H9 (cell line): Measurements from ENCODE around the gene KAZN. TPM values are rescaled to one million over a fixed set of nuclear protein-coding genes. Genes with fewer than 3 reads are reported as not detected.

Experiments used
- DNase-seq: peaks from one replicate; pipeline ENCODE4 v3.0.0-alpha.2; 2017
- H2AFZ ChIP-seq: one replicate; pipeline ENCODE4 v1.6.1; 2013; ENCODE audit warnings: mild to moderate bottlenecking, low read length, control low read depth, moderate library complexity
- H2AK5ac ChIP-seq: 2 replicates; pipeline ENCODE4 v1.6.1; 2013; ENCODE audit warnings: low read length, control low read depth, mixed read lengths; ENCODE audit not compliant: insufficient read length
- H2BK120ac ChIP-seq: one replicate; pipeline ENCODE4 v1.6.1; 2013; ENCODE audit warnings: low read depth, mild to moderate bottlenecking, low read length, control low read depth, inconsistent platforms; ENCODE audit not compliant: poor library complexity, severe bottlenecking
- H2BK12ac ChIP-seq: 2 replicates; pipeline ENCODE4 v1.6.1; 2013; ENCODE audit warnings: low read length, control low read depth, mixed read lengths, low read depth; ENCODE audit not compliant: insufficient read length
- H2BK15ac ChIP-seq: 2 replicates; pipeline ENCODE4 v1.6.1; 2013; ENCODE audit warnings: low read depth, low read length, control low read depth
- H2BK20ac ChIP-seq: one replicate; pipeline ENCODE4 v1.6.1; 2013; ENCODE audit warnings: low read depth, mild to moderate bottlenecking, low read length, control low read depth, inconsistent platforms; ENCODE audit not compliant: poor library complexity, severe bottlenecking
- H2BK5ac ChIP-seq: 2 replicates; pipeline ENCODE4 v1.6.1; 2013; ENCODE audit warnings: low read length, control low read depth, mixed read lengths; ENCODE audit not compliant: insufficient read length
- H3K14ac ChIP-seq: 2 replicates; pipeline ENCODE4 v1.6.1; 2013; ENCODE audit warnings: low read length, control low read depth; ENCODE audit not compliant: insufficient read depth
- H3K18ac ChIP-seq: 2 replicates; pipeline ENCODE4 v1.6.1; 2013; ENCODE audit warnings: low read depth, mild to moderate bottlenecking, mixed read lengths, low read length, control low read depth; ENCODE audit not compliant: insufficient read length
- H3K23ac ChIP-seq: 2 replicates; pipeline ENCODE4 v1.6.1; 2013; ENCODE audit warnings: low read length, control low read depth, mixed read lengths, low read depth; ENCODE audit not compliant: insufficient read length
- H3K23me2 ChIP-seq: 2 replicates; pipeline ENCODE4 v1.6.1; 2013; ENCODE audit warnings: low read depth, mild to moderate bottlenecking, mixed read lengths, low read length, control low read depth; ENCODE audit not compliant: insufficient read length, poor library complexity, severe bottlenecking
- H3K27ac ChIP-seq: 2 replicates; pipeline ENCODE4 v1.5.1; 2013; ENCODE audit warnings: low read length, control low read depth, mixed read lengths, low read depth; ENCODE audit not compliant: insufficient read length
- H3K27me3 ChIP-seq: 2 replicates; pipeline ENCODE4 v1.6.1; 2013; ENCODE audit warnings: low read length, control low read depth, inconsistent platforms; ENCODE audit not compliant: insufficient read depth
- H3K4ac ChIP-seq: 2 replicates; pipeline ENCODE4 v1.6.1; 2013; ENCODE audit warnings: low read depth, mild to moderate bottlenecking, control low read depth, inconsistent platforms, low read length, moderate library complexity
- H3K4me1 ChIP-seq: 2 replicates; pipeline ENCODE4 v1.6.1; 2013; ENCODE audit warnings: low read length, control low read depth, inconsistent platforms; ENCODE audit not compliant: insufficient read depth
- H3K4me2 ChIP-seq: 2 replicates; pipeline ENCODE4 v1.6.1; 2013; ENCODE audit warnings: low read length, control low read depth, mixed read lengths; ENCODE audit not compliant: insufficient read length, insufficient read depth
- H3K56ac ChIP-seq: 2 replicates; pipeline ENCODE4 v1.6.1; 2013; ENCODE audit warnings: low read depth, mild to moderate bottlenecking, mixed read lengths, low read length, control low read depth; ENCODE audit not compliant: insufficient read length
- H3K79me1 ChIP-seq: 2 replicates; pipeline ENCODE4 v1.6.1; 2013; ENCODE audit warnings: low read depth, mild to moderate bottlenecking, moderate library complexity, low read length, control low read depth, inconsistent platforms; ENCODE audit not compliant: insufficient read depth, poor library complexity, severe bottlenecking
- H3K79me2 ChIP-seq: 2 replicates; pipeline ENCODE4 v1.6.1; 2013; ENCODE audit warnings: low read length, control low read depth, inconsistent platforms; ENCODE audit not compliant: insufficient read depth
- H3K9ac ChIP-seq: 2 replicates; pipeline ENCODE4 v1.6.1; 2013; ENCODE audit warnings: low read length, control low read depth, mixed read lengths; ENCODE audit not compliant: insufficient read length; ENCODE audit errors: extremely low read depth
- H3K9me3 ChIP-seq: one replicate; pipeline ENCODE4 v1.6.1; 2013; ENCODE audit warnings: low read depth, low read length, inconsistent platforms; ENCODE audit not compliant: control insufficient read depth
- H3T11ph ChIP-seq: one replicate; pipeline ENCODE4 v1.6.1; 2013; ENCODE audit warnings: mild to moderate bottlenecking, low read length, control low read depth, inconsistent platforms
- H4K20me1 ChIP-seq: one replicate; pipeline ENCODE4 v1.6.1; 2013; ENCODE audit not compliant: control insufficient read depth, insufficient read length, insufficient read depth
- H4K5ac ChIP-seq: 2 replicates; pipeline ENCODE4 v1.6.1; 2013; ENCODE audit warnings: low read depth, mild to moderate bottlenecking, mixed read lengths, low read length, control low read depth; ENCODE audit not compliant: insufficient read length
- H4K8ac ChIP-seq: replicated peaks from 2 replicates; pipeline ENCODE4 v1.6.1; 2013; ENCODE audit warnings: low read length, control low read depth, mixed read lengths, low read depth; ENCODE audit not compliant: insufficient read length
- H4K91ac ChIP-seq: 2 replicates; pipeline ENCODE4 v1.6.1; 2013; ENCODE audit warnings: low read depth, mild to moderate bottlenecking, moderate library complexity, mixed read lengths, low read length, control low read depth; ENCODE audit not compliant: insufficient read length
- H3K27ac Mint-ChIP-seq, 3 experiments: 2 replicates in 2 of 3; 3 replicates in 1 of 3; pipeline ENCODE4 v1.8.0; 2020 to 2021; ENCODE audit warnings: mixed read lengths in 3 of 3, mild to moderate bottlenecking in 1 of 3, moderate library complexity in 1 of 3
- H3K27me3 Mint-ChIP-seq: 2 replicates; pipeline ENCODE4 v1.8.0; 2021; ENCODE audit warnings: low read depth, mild to moderate bottlenecking, moderate library complexity, mixed read lengths
- H3K36me3 Mint-ChIP-seq, 3 experiments: 2 replicates in 2 of 3; 3 replicates in 1 of 3; pipeline ENCODE4 v1.8.0; 2020 to 2021; ENCODE audit warnings: low read depth in 3 of 3, mixed read lengths in 3 of 3; ENCODE audit not compliant: insufficient read depth in 1 of 3
- H3K4me1 Mint-ChIP-seq, 2 experiments: 2 replicates each; pipeline ENCODE4 v1.8.0; 2020; ENCODE audit warnings: mixed read lengths in 2 of 2
- H3K4me3 Mint-ChIP-seq, 2 experiments: 2 replicates in 1 of 2; 3 replicates in 1 of 2; pipeline ENCODE4 v1.8.0; 2020 to 2021; ENCODE audit warnings: mild to moderate bottlenecking in 2 of 2, mixed read lengths in 2 of 2, moderate library complexity in 1 of 2
- H3K9me3 Mint-ChIP-seq, 2 experiments: 2 replicates in 1 of 2; 3 replicates in 1 of 2; pipeline ENCODE4 v1.8.0; 2020; ENCODE audit warnings: mild to moderate bottlenecking in 2 of 2, mixed read lengths in 2 of 2, moderate library complexity in 1 of 2
- CTCF ChIP-seq: fragments of 200-600 bp; sonication (generic); conservative IDR thresholded peaks from 3 replicates; pipeline ENCODE4 v1.8.0; 2021; ENCODE audit warnings: antibody characterized with exemption, mild to moderate bottlenecking
- WGBS: extraction: QIAGEN DNeasy Blood & Tissue Kit; methylation state at CpG from one replicate; pipeline ENCODE4 v1.1.7; 2013; ENCODE audit warnings: missing lambda C conversion rate, low lambda C conversion rate, mixed read lengths; ENCODE audit not compliant: insufficient read length; ENCODE audit errors: extremely low coverage; 5-methylcytosine and 5-hydroxymethylcytosine counted together
- total RNA-seq: library from RNA; stranded (reverse); gene quantifications from 2 replicates; pipeline ENCODE4 v1.2.1, GENCODE V29; 2021

The KAZN gene
- total RNA-seq, 1 experiment from 2014 or later, result 7.6 TPM

- Histone ChIP-seq H2BK20ac (no peak overlapping the region), H2BK120ac (no peak overlapping the region), H3K79me1 (no peaks in the 10 kb centered on the region), H4K5ac (no peak overlapping the region), H3K4ac (no peak overlapping the region), H4K8ac (no peak overlapping the region), H3K4me1 (peaks cover 4% of the 10 kb centered on the region; the same call in 1 of the 2 replicates), H2BK15ac (no peak overlapping the region), H2BK12ac (no peak overlapping the region), H4K20me1 (no peaks in the 10 kb centered on the region), H3K18ac (no peak overlapping the region), H3K9ac (no peak overlapping the region), H3K23ac (no peak overlapping the region), H3K27ac (no peak overlapping the region), H3K79me2 (no peaks in the 10 kb centered on the region), H3K9me3 (no peaks in the 10 kb centered on the region), H4K91ac (no peak overlapping the region), H2BK5ac (no peak overlapping the region), H3T11ph (no peak overlapping the region), H3K27me3 (no peaks in the 10 kb centered on the region), H3K23me2 (no peaks in the 10 kb centered on the region), H2AFZ (no peak overlapping the region), H3K14ac (no peak overlapping the region), H3K56ac (no peak overlapping the region), H2AK5ac (no peak overlapping the region), H3K4me2 (no peak overlapping the region)
- no peak for TF ChIP-seq CTCF
- no CpG with 5 or more reads among the region's 5 CpGs for WGBS
- Mint-ChIP-seq H3K36me3 (peaks cover 0 to 2% (median 0%) of the 10 kb centered on the region in 3 experiments; a peak in 2 of 7 replicates), H3K27ac (no peak overlapping the region), H3K4me3 (no peak overlapping the region), H3K27me3 (no peaks in the 10 kb centered on the region; the same call in 1 of the 2 replicates), H3K4me1 (peaks cover 19 to 21% of the 10 kb centered on the region in 2 experiments), H3K9me3 (peaks cover 0 to 2% of the 10 kb centered on the region in 2 experiments; a peak in 4 of 5 replicates)
- no peak for DNase-seq
These were observed 353.3 kb downstream of the KAZN start for GRCh38 chr1:14951766-14952165.
